HT1080 (cell line): ENCODE measurements around the gene SIGLEC6. TPM values are rescaled to one million over a fixed set of nuclear protein-coding genes. Genes with fewer than 3 reads are reported as not detected.
"Not testable (repeated sequence)": the region's sequence is repeated elsewhere in the genome, so short reads cannot be mapped to it uniquely, and the experiment has no call there.

Experiments used
- DNase-seq: peaks from one replicate; pipeline ENCODE4 v3.0.0-alpha.2; 2015; ENCODE audit warnings: low read depth
- total RNA-seq: library from RNA; depleted of rRNA; stranded (reverse); fragments of >200 nt; shearing (Covaris generic); gene quantifications from 2 replicates; pipeline ENCODE4 v1.2.3, GENCODE V29; 2014

Gene SIGLEC6
- total RNA-seq, 1 experiment from 2014 or later: not detected

GRCh38 chr19:51509823-51510660 is 21.4 kb downstream of the SIGLEC6 start:
- no peak for DNase-seq

GRCh38 chr19:51508059-51508733 is 23.3 kb downstream of the SIGLEC6 start:
- no peak for DNase-seq

GRCh38 chr19:51507640-51508058 is 23.8 kb downstream of the SIGLEC6 start:
- no peak for DNase-seq

- no peak for DNase-seq
Observed at GRCh38 chr19:51507192-51507591, 24.3 kb downstream of the SIGLEC6 start.

GRCh38 chr19:51505904-51506303 is 25.6 kb downstream of the SIGLEC6 start:
- DNase-seq: no peak

- DNase-seq: no peak
Observed at GRCh38 chr19:51503896-51504295, 27.6 kb downstream of the SIGLEC6 start.

GRCh38 chr19:51503286-51503817 is 28.1 kb downstream of the SIGLEC6 start:
- no peak for DNase-seq

- no peak for DNase-seq
Observed at GRCh38 chr19:51501594-51502263, 29.7 kb downstream of the SIGLEC6 start, which contains the start of gene SIGLEC12. TSS of gene SIGLEC12 (minus strand) at chr19:51501800. CDS start at chr19:51501733, 67 bp downstream.

- DNase-seq: not testable (repeated sequence)
Observed at GRCh38 chr19:51500931-51501330, 30.5 kb downstream of the SIGLEC6 start.

GRCh38 chr19:51497666-51498065 is 33.8 kb downstream of the SIGLEC6 start:
- no peak for DNase-seq

GRCh38 chr19:51493776-51494175 is 37.7 kb downstream of the SIGLEC6 start:
- no peak for DNase-seq

GRCh38 chr19:51491586-51491985 is 39.9 kb downstream of the SIGLEC6 start:
- DNase-seq: no peak

GRCh38 chr19:51490676-51491075 is 40.8 kb downstream of the SIGLEC6 start:
- no peak for DNase-seq

- no peak for DNase-seq
Observed at GRCh38 chr19:51489113-51489512, 42.4 kb downstream of the SIGLEC6 start.

GRCh38 chr19:51488491-51488890 is 43.0 kb downstream of the SIGLEC6 start:
- DNase-seq: no peak

- DNase-seq: no peak
Observed at GRCh38 chr19:51485960-51486660, 45.4 kb downstream of the SIGLEC6 start.

GRCh38 chr19:51480590-51480989 is 50.9 kb downstream of the SIGLEC6 start:
- DNase-seq: no peak

- no peak for DNase-seq
Observed at GRCh38 chr19:51479531-51480331, 51.7 kb downstream of the SIGLEC6 start.

- DNase-seq: no peak
Observed at GRCh38 chr19:51478381-51479234, 52.9 kb downstream of the SIGLEC6 start, which contains the start of gene CEACAM18. TSS of gene CEACAM18 (plus strand) at chr19:51478539.
